Mucosa of descending colon (tissue), 3 donors: ENCODE data around the gene IFI27. TPM values are rescaled to one million over a fixed set of nuclear protein-coding genes. Genes with fewer than 3 reads are reported as not detected.

Experiments used
- ATAC-seq: fragments of 200-7000 bp; cut with Tn5 transposase; one replicate; pipeline ENCODE4 v1.9.1; 2020; ENCODE audit warnings: mild to moderate bottlenecking, moderate library complexity
- DNase-seq, 3 donors: peaks; one replicate each; pipeline ENCODE4 v3.0.0-alpha.2; 2020
- H3K36me3 ChIP-seq: fragments of 200-600 bp; one replicate; pipeline ENCODE4 v1.8.0; 2021; ENCODE audit warnings: low read depth, mild to moderate bottlenecking
- H3K4me1 ChIP-seq: fragments of 200-600 bp; one replicate; pipeline ENCODE4 v1.8.0; 2021; ENCODE audit warnings: low read depth, mild to moderate bottlenecking
- H3K4me3 ChIP-seq: fragments of 200-600 bp; one replicate; pipeline ENCODE4 v1.8.0; 2021; ENCODE audit warnings: mild to moderate bottlenecking
- H3K9me3 ChIP-seq: fragments of 200-600 bp; one replicate; pipeline ENCODE4 v1.8.0; 2021; ENCODE audit warnings: mild to moderate bottlenecking
- CTCF ChIP-seq: fragments of 200-600 bp; IDR thresholded peaks from one replicate; pipeline ENCODE4 v1.8.0; 2022; ENCODE audit warnings: antibody characterized with exemption, mild to moderate bottlenecking
- intact Hi-C, 2 donors: fragments of 100-400 bp; cut with DNase I in 1 of 2; cut with micrococcal nuclease in 1 of 2; formaldehyde crosslinking; loops; one replicate each; pipeline versions ENCODE4 v1.11.0 to v1.11.1; 2022; cut with DNase I, micrococcal nuclease
- total RNA-seq, 3 donors: library from RNA; stranded (reverse); fragmentation: NEBNext Ultra II Directional in 2 of 3; extraction: Animal tissue kit (Norgen Biotek cat#: 25700) in 2 of 3; gene quantifications; one replicate each; pipeline versions ENCODE4 v1.2.1 to v1.2.4, GENCODE V29; 2021 to 2023
- donor health status: DM: no; HTN: no; CAD: no; lungs with moderate emphysema.
- donor health status: DM: no; HTN: no; CAD: no.
- donor health status: DM: no; HTN: yes; CAD: no.

The IFI27 gene
- total RNA-seq, 3 donors from 2014 or later, result 427 to 1,655 (median 710) TPM

GRCh38 chr14:94158239-94158883, 47.8 kb downstream of the IFI27 start:
- DNase-seq, result no peak
- TF ChIP-seq CTCF, result no peak
- intact Hi-C loops, result no loop called here
- Histone ChIP-seq H3K9me3 (no peaks in the 10 kb centered on the region), H3K4me1 (no peaks in the 10 kb centered on the region), H3K36me3 (no peaks in the 10 kb centered on the region), H3K4me3 (no peak overlapping the region)
- ATAC-seq, result peak; percentile 19

- no peaks in the 10 kb centered on the region for H3K4me1 ChIP-seq
- ATAC-seq (no peak), DNase-seq (no peak)
- no peak overlapping the region for H3K4me3 ChIP-seq
- no peaks in the 10 kb centered on the region for H3K9me3 ChIP-seq
- intact Hi-C loops, result no loop called here
- no peak for TF ChIP-seq CTCF
- no peaks in the 10 kb centered on the region for H3K36me3 ChIP-seq
Measured at GRCh38 chr14:94161058-94161457, 50.5 kb downstream of the IFI27 start.

GRCh38 chr14:94161981-94162380, 51.4 kb downstream of the IFI27 start:
- H3K9me3 ChIP-seq, result no peaks in the 10 kb centered on the region
- H3K4me1 ChIP-seq, result no peaks in the 10 kb centered on the region
- DNase-seq, result no peak
- ATAC-seq, result no peak
- H3K36me3 ChIP-seq, result no peaks in the 10 kb centered on the region
- intact Hi-C loops, result no loop called here
- H3K4me3 ChIP-seq, result no peak overlapping the region
- no peak for TF ChIP-seq CTCF

GRCh38 chr14:94162466-94162865, 51.9 kb downstream of the IFI27 start:
- DNase-seq (no peak), ATAC-seq (no peak)
- no peak for TF ChIP-seq CTCF
- intact Hi-C loops, result no loop called here
- no peaks in the 10 kb centered on the region for H3K36me3 ChIP-seq
- no peak overlapping the region for H3K4me3 ChIP-seq
- H3K4me1 ChIP-seq, result no peaks in the 10 kb centered on the region
- no peaks in the 10 kb centered on the region for H3K9me3 ChIP-seq

GRCh38 chr14:94163796-94164195, 53.3 kb downstream of the IFI27 start:
- Histone ChIP-seq H3K4me3 (no peak overlapping the region), H3K9me3 (no peaks in the 10 kb centered on the region), H3K36me3 (no peaks in the 10 kb centered on the region), H3K4me1 (no peaks in the 10 kb centered on the region)
- ATAC-seq (no peak), DNase-seq (no peak)
- intact Hi-C loops, result no loop called here
- no peak for TF ChIP-seq CTCF
